Activated T-cell treated with anti-CD3 and anti-CD28 coated beads for 48 hours (primary cell): ENCODE data around the gene HOOK2.
"Not testable (repeated sequence)": the region's sequence is repeated elsewhere in the genome, so short reads cannot be mapped to it uniquely, and the experiment has no call there.

Experiments
- DNase-seq: peaks from one replicate; pipeline ENCODE4 v3.0.0-alpha.2; 2020; ENCODE audit warnings: low read depth

HOOK2 gene

GRCh38 chr19:12754465-12755196 is 20.7 kb downstream of the HOOK2 start:
- DNase-seq, result no peak

GRCh38 chr19:12752056-12752781 is 23.1 kb downstream of the HOOK2 start:
- no peak for DNase-seq

DNA sequence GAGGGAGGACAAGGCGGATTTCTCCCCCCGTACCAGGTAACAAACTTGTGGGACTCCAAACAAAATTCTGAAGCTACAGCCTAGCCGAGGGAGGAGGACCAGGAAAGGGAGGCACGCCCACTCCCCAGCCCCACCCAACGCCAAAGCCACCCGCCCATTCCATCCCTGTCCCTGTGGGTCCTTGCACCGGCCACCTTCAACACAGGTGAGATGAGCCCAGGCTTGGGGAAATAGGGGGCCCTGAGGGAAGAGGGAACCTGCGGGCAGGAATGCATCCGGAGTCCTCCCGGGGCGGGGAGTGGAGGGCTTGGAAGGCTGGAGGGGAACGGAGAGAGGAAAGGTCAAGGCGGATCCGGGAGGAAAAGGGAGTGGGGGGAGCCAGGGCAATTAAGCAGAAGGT is 23.7 kb downstream of the HOOK2 start, which contains the start of gene BEST2:
TSS of gene BEST2 (plus strand) at position 157 of the 400 bp plus-strand sequence. CDS start 802 bp downstream, outside the sequence.
- DNase-seq, result no peak

DNA sequence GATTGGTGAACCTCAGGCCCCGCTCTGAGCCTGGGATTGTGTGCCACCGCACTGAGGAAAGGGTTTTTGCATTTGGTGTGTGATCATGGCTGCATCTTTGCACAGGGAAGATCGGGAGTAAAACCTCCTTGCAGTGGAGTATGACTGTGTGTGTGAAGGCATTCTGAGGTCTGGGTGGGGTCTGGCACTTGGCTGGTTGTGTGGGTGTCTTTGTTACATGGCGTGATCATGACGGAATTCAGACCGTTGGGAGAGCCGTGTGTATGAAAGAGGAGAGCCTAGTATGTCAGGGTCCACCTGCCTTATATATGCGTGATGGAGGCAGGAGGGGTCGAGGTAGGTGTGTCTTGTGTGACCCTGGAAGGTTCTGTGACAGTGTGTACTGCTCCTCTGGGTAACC is 24.5 kb downstream of the HOOK2 start:
- DNase-seq, result no peak

GRCh38 chr19:12749938-12750521 is 25.3 kb downstream of the HOOK2 start:
- DNase-seq, result no peak

- no peak for DNase-seq
These were observed 26.9 kb downstream of the HOOK2 start for GRCh38 chr19:12748489-12748888.

DNA sequence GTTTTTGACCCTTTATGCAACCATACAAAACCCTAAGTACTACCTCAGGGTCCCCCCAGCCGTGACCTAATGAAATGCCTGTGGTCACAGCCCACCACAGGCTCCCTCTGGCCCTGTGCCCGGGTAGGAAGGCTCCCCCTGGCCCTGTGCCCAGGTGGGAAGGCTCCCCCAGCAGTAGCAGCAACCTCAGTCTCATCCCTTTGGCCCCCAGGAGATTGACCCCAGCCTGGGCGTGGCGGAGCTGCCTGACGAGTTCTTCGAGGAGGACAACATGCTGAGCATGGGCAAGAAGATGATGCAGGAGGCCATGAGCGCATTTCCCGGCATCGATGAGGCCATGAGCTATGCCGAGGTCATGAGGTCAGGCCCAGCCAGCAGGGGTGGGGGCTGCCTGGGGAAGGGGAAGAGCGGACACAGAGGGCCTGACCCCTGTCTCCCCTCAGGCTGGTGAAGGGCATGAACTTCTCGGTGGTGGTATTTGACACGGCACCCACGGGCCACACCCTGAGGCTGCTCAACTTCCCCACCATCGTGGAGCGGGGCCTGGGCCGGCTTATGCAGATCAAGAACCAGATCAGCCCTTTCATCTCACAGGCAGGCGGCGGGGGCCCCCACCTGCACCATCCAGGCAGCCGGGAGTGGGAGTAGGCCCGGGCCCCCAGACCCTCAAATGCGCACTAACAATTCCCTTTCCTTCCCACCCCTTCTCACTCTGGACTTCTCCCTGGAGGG is 30.0 kb downstream of the HOOK2 start:
- DNase-seq, result no peak

- DNase-seq, result no peak
These were observed 37.5 kb downstream of the HOOK2 start for GRCh38 chr19:12737835-12738351.

DNA sequence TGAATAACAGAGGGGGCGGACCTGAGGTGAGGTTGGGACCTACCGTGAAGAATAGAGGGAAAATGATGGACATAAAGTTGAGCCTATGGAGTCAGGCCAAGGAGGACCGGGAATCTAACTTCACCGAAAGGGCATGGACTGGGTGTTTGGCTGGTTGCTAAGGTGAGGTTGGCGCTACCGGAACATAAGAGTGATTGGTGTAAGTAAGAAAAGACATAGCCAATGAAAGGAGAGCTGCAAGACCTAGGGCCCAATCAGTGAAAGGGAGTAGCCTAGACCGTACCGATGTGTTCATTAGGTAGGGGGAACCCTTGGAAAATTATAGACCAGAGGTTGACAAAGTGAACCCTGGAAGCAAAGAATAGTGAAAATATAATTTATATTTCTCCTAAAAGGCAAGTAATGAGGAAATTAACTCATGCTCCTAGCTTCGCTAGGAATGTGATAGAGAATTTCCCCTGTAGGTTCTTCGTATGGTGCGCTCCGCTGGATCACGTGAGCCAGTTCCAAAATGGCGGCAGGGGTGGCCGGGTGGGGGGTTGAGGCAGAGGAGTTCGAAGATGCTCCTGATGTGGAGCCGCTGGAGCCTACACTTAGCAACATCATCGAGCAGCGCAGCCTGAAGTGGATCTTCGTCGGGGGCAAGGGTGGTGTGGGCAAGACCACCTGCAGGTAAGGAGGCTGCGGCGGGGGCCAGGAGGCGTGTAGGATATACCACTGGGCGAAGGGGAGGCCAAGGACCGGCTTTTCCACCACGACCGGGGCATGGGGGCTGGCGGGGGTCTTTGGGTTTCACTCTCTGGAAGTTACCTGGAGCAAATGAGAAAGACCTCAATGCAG is 38.1 kb downstream of the HOOK2 start, which contains the start of gene GET3:
TSS of gene GET3 (plus strand) at position 503 of the 840 bp plus-strand sequence. CDS start at position 512, 9 bp downstream.
- DNase-seq, result peak; percentile 68

DNA sequence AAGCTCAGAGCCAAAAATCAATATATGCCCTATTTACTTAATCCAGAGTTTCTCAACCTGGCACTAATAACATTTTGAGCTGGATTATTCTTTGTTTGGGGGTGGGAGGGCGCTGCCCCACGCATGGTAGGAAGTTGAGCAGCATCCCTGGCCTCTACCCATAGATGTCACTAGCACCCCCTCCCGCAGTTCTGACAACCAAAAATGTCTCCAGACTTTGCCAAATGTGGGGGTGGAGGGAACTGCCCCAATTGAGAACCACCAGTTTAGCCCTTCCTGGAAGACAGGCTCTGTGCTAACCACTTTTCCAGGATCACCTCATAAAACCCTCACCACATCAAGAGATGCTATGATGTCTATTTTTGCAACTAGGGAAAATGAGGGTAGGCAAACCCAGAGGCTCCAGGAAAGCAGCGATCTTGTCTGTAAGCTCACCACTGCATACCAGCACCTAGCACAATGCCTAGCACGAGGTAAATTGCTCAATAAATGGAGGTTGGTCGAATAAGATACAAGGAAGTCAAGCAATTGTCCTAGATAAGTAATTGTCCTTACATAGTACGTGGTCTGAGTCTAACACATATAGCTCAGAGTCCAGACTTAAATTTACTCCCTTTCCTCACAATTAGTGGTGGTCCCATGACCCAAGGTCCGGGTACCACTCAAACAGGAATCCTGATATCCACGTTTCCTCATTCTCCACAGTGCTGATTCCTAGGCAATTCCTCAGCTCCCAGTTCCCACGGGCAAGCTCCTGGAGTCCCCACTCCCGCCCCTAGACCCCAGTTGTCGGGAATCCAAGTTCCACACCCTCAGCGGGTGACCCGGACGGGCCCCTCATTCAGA is 41.8 kb downstream of the HOOK2 start:
- peak; percentile 43 for DNase-seq

- DNase-seq, result no peak
These were observed 44.0 kb downstream of the HOOK2 start for GRCh38 chr19:12731337-12731736.

DNA sequence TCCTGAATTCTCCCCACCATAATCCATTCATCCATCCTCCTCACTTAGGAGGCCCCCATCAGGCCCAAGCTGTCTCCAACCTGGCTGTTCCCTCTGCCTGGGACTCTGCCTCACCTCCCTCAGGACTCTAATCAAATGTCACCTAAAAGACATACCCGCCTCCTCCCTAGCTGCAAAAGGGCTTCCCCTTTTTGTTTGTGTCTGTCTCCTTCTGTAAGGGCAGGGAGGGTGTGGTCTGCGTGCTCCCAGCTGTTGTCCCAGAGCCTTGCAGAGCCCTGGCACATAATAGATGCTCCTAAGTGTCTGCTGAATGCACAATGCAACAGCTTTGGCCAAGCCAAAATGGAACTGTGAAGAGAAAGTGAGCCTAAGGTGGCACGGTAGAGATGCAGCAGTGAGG is 45.3 kb downstream of the HOOK2 start:
- no peak for DNase-seq

GRCh38 chr19:12727745-12728433 is 47.5 kb downstream of the HOOK2 start:
- DNase-seq, result no peak

DNA sequence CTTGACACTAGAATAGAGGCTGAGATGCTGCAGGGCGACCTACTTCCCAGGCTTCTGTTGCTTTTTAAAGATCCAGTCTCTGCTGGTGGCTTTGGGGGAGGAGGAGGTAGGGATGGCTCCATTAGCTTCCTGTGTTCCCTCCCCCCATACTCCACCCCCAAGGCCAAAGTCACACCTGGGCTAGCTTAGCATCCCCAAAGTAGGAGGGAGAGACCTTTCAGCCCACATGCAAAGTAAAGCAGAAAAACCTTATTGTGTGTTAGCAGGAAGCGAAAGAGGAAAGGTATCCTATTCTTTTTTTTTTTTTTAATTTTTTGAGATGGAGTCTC is 48.4 kb downstream of the HOOK2 start:
- DNase-seq, result no peak

GRCh38 chr19:12725612-12726011 is 49.7 kb downstream of the HOOK2 start:
- not testable (repeated sequence) for DNase-seq

- DNase-seq, result peak; percentile 69
These were observed 51.5 kb downstream of the HOOK2 start, which contains the start of gene TNPO2 for GRCh38 chr19:12723641-12724426. TSS of gene TNPO2 (minus strand) at chr19:12723932. CDS start at chr19:12720977, 2,955 bp downstream.

GRCh38 chr19:12723381-12723640 is 52.0 kb downstream of the HOOK2 start:
- DNase-seq, result no peak

- DNase-seq, result peak; percentile 85
These were observed 52.6 kb downstream of the HOOK2 start for GRCh38 chr19:12722566-12723380.
